Ishikawa (cell line): Measurements from ENCODE around the gene VAV1.
A peak's percentile ranks its signal among the peaks of the same experiment; 100 is the strongest.

Source experiments
- CEBPB ChIP-seq: IDR thresholded peaks from 2 replicates; pipeline ENCODE4 v1.6.1; 2012
- CREB1 ChIP-seq: IDR thresholded peaks from 2 replicates; pipeline ENCODE4 v1.6.1; 2012; ENCODE audit warnings: low read depth
- EGR1 ChIP-seq: IDR thresholded peaks from 2 replicates; pipeline ENCODE4 v1.6.1; 2012
- EP300 ChIP-seq: IDR thresholded peaks from 2 replicates; pipeline ENCODE4 v1.6.1; 2012; ENCODE audit warnings: borderline replicate concordance
- MAX ChIP-seq: IDR thresholded peaks from 2 replicates; pipeline ENCODE4 v1.6.1; 2012
- RAD21 ChIP-seq: IDR thresholded peaks from 2 replicates; pipeline ENCODE4 v1.6.1; 2012; ENCODE audit warnings: low read depth
- REST ChIP-seq: IDR thresholded peaks from 2 replicates; pipeline ENCODE4 v1.6.1; 2012; ENCODE audit warnings: low read depth, mild to moderate bottlenecking
- TAF1 ChIP-seq: IDR thresholded peaks from 2 replicates; pipeline ENCODE4 v1.6.1; 2012; ENCODE audit warnings: low read depth, mild to moderate bottlenecking
- TCF12 ChIP-seq: IDR thresholded peaks from 2 replicates; pipeline ENCODE4 v1.6.1; 2012; ENCODE audit warnings: low read depth
- TEAD4 ChIP-seq: IDR thresholded peaks from 2 replicates; pipeline ENCODE4 v1.6.1; 2012
- USF1 ChIP-seq: IDR thresholded peaks from 2 replicates; pipeline ENCODE4 v1.6.1; 2012
- YY1 ChIP-seq: IDR thresholded peaks from 2 replicates; pipeline ENCODE4 v1.6.1; 2012; ENCODE audit warnings: low read depth

- TF ChIP-seq YY1 (no peak), EP300 (no peak), TCF12 (peak; percentile 47; the same call in 1 of the 2 replicates), CEBPB (0 out of 2 replicates have a peak, but pooled peaks have one; percentile 5), TAF1 (no peak; the same call in 1 of the 2 replicates), CREB1 (peak; percentile 80), MAX (no peak; the same call in 1 of the 2 replicates), REST (no peak), USF1 (no peak), EGR1 (no peak), RAD21 (no peak), TEAD4 (peak; percentile 20; the same call in 1 of the 2 replicates)
Observed at GRCh38 chr19:6767357-6768235, 4.9 kb upstream of the VAV1 start, which contains the start of gene SH2D3A.
